Gastrocnemius medialis (tissue), 4 donors: ENCODE data around the gene IMPDH1. TPM values are rescaled to one million over a fixed set of nuclear protein-coding genes. Genes with fewer than 3 reads are reported as not detected.
A peak's percentile ranks its signal among the peaks of the same experiment; 100 is the strongest.

ENCODE experiments used
- ATAC-seq, 2 donors: fragments of 150-250 bp; one replicate each; pipeline ENCODE4 v1.9.1; 2016
- DNase-seq, 2 donors: peaks; one replicate each; pipeline ENCODE4 v3.0.0-alpha.2; 2019
- H3K27ac ChIP-seq, 4 donors: fragments of 200-600 bp; sonication (generic); 1 replicate in 1 of 4; 2 replicates in 3 of 4; pipeline ENCODE4 v1.5.1; 2016 to 2018; ENCODE audit warnings: mild to moderate bottlenecking in 2 of 4, moderate library complexity in 1 of 4
- H3K27me3 ChIP-seq, 3 donors: fragments of 200-600 bp; sonication (generic) in 2 of 3; 1 replicate in 1 of 3; 2 replicates in 2 of 3; pipeline versions ENCODE4 v1.5.1 to v1.6.0; 2016 to 2019; ENCODE audit warnings: mild to moderate bottlenecking in 1 of 3, moderate library complexity in 1 of 3
- H3K36me3 ChIP-seq, 2 donors: fragments of 200-600 bp; sonication (generic) in 1 of 2; one replicate each; pipeline ENCODE4 v1.5.1; 2017 to 2018
- H3K4me1 ChIP-seq, 2 donors: fragments of 200-600 bp; sonication (generic) in 1 of 2; one replicate each; pipeline ENCODE4 v1.5.1; 2016 to 2017; ENCODE audit warnings: mild to moderate bottlenecking in 2 of 2
- H3K4me3 ChIP-seq, 4 donors: fragments of 200-600 bp; sonication (generic) in 3 of 4; 1 replicate in 1 of 4; 2 replicates in 3 of 4; pipeline ENCODE4 v1.5.1; 2016 to 2019; ENCODE audit warnings: mild to moderate bottlenecking in 2 of 4
- H3K9me3 ChIP-seq, 3 donors: fragments of 200-600 bp; sonication (generic) in 2 of 3; 1 replicate in 1 of 3; 2 replicates in 2 of 3; pipeline ENCODE4 v1.5.1; 2016 to 2019
- CTCF ChIP-seq, 5 experiments: fragments of 450-650 bp in 3 of 5; fragments of 200-600 bp in 2 of 5; sonication (generic) in 2 of 5; IDR thresholded peaks in 4 of 5; conservative IDR thresholded peaks in 1 of 5; 1 replicate in 4 of 5; 2 replicates in 1 of 5; pipeline ENCODE4 v1.5.1; 2016 to 2019; ENCODE audit warnings: antibody characterized with exemption in 5 of 5, mild to moderate bottlenecking in 3 of 5, moderate library complexity in 3 of 5
- POLR2A ChIP-seq, 2 donors: fragments of 450-650 bp; IDR thresholded peaks; one replicate each; pipeline ENCODE4 v1.6.1; 2017; ENCODE audit warnings: antibody characterized with exemption in 2 of 2, mild to moderate bottlenecking in 2 of 2, moderate library complexity in 2 of 2
- in situ Hi-C, 4 donors: fragments of 200-750 bp; cut with MboI; loops; one replicate each; pipeline versions ENCODE4 v1.15.0 to v1.8.0; 2017; ENCODE audit warnings: low sequenced_read_pairs in 4 of 4
- intact Hi-C: fragments of 100-400 bp; cut with DNase I; formaldehyde crosslinking; loops from one replicate; pipeline ENCODE4 v1.15.1; 2023; ENCODE audit warnings: low total_unique reads
- total RNA-seq, 4 donors: library from RNA; depleted of rRNA; stranded (reverse); fragments of >200 nt; gene quantifications; one replicate each; pipeline versions ENCODE4 v1.1.0 to v1.2.3, GENCODE V29; 2016

The IMPDH1 gene
- total RNA-seq, 4 donors from 2014 or later: 4.0 to 7.1 (median 4.9) TPM

GRCh38 chr7:128356546-128357216 is 53.1 kb downstream of the IMPDH1 start:
- peaks cover 0 to 9% of the 10 kb centered on the region in 2 donors for H3K4me1 ChIP-seq
- DNase-seq (no peak), ATAC-seq (no peak)
- TF ChIP-seq CTCF (IDR thresholded peaks at IDR 0.05 in 4 of 5, conservative IDR thresholded peaks at IDR 0.05 in 1 of 5): no peak
- TF ChIP-seq POLR2A (IDR thresholded peaks at IDR 0.05): no peak
- H3K9me3 ChIP-seq: no peaks in the 10 kb centered on the region
- in situ Hi-C loops: no loop called here
- no peaks in the 10 kb centered on the region for H3K27me3 ChIP-seq
- H3K4me3 ChIP-seq: no peak overlapping the region
- no peaks in the 10 kb centered on the region for H3K36me3 ChIP-seq
- intact Hi-C loops: no loop called here
- no peak overlapping the region for H3K27ac ChIP-seq

DNA sequence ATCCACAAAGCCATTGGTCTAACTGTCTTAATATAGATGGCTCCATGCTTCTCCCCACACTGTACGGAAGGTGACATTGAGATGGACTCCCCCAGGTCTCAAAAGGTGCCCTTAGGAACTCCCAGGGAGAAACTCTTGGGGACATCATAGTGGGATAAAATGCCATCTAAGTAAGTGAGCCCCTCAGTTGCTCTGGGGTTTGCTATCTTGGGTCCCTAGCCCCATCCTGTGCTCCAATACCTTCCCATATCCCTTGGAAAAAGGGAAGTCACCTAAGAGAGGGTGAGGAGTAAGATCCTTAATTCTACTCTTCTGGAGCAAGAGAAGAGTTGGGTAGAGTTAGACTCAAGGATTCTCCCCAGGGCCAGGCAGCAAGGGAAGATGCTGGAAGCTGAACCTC is 56.2 kb downstream of the IMPDH1 start:
- H3K9me3 ChIP-seq: no peaks in the 10 kb centered on the region
- ATAC-seq (no peak), DNase-seq (no peak)
- intact Hi-C loops: no loop called here
- H3K4me3 ChIP-seq: no peak overlapping the region
- no peaks in the 10 kb centered on the region for H3K36me3 ChIP-seq
- peaks cover 0 to 5% (median 0%) of the 10 kb centered on the region in 3 donors for H3K27me3 ChIP-seq
- in situ Hi-C loops: no loop called here
- H3K27ac ChIP-seq: no peak overlapping the region
- H3K4me1 ChIP-seq: no peaks in the 10 kb centered on the region
- no peak for TF ChIP-seq POLR2A (IDR thresholded peaks at IDR 0.05)
- TF ChIP-seq CTCF (IDR thresholded peaks at IDR 0.05 in 4 of 5, conservative IDR thresholded peaks at IDR 0.05 in 1 of 5): no peak

DNA sequence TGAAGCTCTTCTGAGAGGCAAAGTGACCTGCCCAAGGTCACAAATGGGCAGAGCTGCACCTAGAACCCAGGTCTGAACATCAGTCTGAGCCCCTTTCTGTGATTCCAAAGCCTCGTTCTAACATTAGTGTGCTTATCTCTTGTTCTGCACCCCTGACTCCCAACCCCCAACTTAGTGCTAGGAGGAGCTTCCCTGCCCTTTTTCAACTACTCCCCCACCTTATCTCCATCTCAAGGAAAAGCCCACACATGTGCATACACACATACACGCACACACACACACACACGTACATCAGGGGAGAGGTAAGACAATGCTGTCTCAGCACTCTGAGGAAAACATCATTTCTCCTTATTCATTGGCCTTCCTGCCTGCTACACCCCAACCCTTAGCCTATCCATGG is 56.6 kb downstream of the IMPDH1 start:
- in situ Hi-C loops: no loop called here

GRCh38 chr7:128352636-128353035 is 57.1 kb downstream of the IMPDH1 start:
- ATAC-seq (no peak), DNase-seq (no peak)
- Histone ChIP-seq H3K27ac (no peak overlapping the region), H3K9me3 (no peaks in the 10 kb centered on the region), H3K4me1 (no peaks in the 10 kb centered on the region), H3K4me3 (no peak overlapping the region), H3K36me3 (no peaks in the 10 kb centered on the region), H3K27me3 (peaks cover 0 to 5% (median 0%) of the 10 kb centered on the region in 3 donors)
- TF ChIP-seq CTCF (IDR thresholded peaks at IDR 0.05 in 4 of 5, conservative IDR thresholded peaks at IDR 0.05 in 1 of 5) (no peak), POLR2A (IDR thresholded peaks at IDR 0.05) (no peak)
- in situ Hi-C loops (no loop called here), intact Hi-C loops (no loop called here)

More for the DNA sequence above, 56.6 kb downstream of the IMPDH1 start:
- DNase-seq (no peak), ATAC-seq (no peak)
- Histone ChIP-seq H3K27me3 (peaks cover 0 to 5% (median 0%) of the 10 kb centered on the region in 3 donors), H3K4me3 (no peak overlapping the region), H3K9me3 (no peaks in the 10 kb centered on the region), H3K27ac (no peak overlapping the region), H3K4me1 (no peaks in the 10 kb centered on the region), H3K36me3 (no peaks in the 10 kb centered on the region)
- TF ChIP-seq CTCF (IDR thresholded peaks at IDR 0.05 in 4 of 5, conservative IDR thresholded peaks at IDR 0.05 in 1 of 5) (no peak), POLR2A (IDR thresholded peaks at IDR 0.05) (no peak)
- intact Hi-C loops: no loop called here

DNA sequence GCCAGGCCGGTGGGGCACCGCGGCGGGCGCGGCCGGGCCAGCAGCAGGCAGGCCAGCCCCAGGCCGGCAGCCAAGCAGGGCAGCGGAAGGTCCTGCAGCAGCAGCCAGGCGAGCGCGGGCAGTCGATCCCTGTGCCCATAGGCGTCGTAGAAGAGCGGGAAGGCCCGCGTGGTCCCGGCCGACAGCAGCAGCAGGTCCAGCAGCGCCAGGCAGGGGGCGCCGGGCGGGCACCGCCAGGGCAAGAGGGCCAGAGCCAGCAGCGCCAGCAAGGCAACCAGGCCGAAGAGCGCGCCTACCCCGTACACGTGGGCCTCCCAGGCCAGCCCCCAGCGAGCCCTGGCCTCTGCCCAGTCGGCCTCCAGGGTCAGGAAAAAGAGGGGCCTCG is 57.6 kb downstream of the IMPDH1 start:
- Histone ChIP-seq H3K9me3 (no peaks in the 10 kb centered on the region), H3K4me3 (peak overlapping the region in 2 of 4 donors; percentile 19 to 25), H3K36me3 (no peaks in the 10 kb centered on the region), H3K4me1 (no peaks in the 10 kb centered on the region), H3K27ac (no peak overlapping the region), H3K27me3 (peaks cover 0 to 5% (median 0%) of the 10 kb centered on the region in 3 donors)
- DNase-seq (peak in 1 of 2 donors; percentile 41), ATAC-seq (peak; percentile 25 to 51)
- in situ Hi-C loops: no loop called here
- TF ChIP-seq CTCF (IDR thresholded peaks at IDR 0.05 in 4 of 5, conservative IDR thresholded peaks at IDR 0.05 in 1 of 5) (peak; percentile 30 to 72 (median 55)), POLR2A (IDR thresholded peaks at IDR 0.05) (no peak)
- intact Hi-C loops: no loop called here
